HCT116 (cell line): ENCODE data around the gene GDF2. TPM values are rescaled to one million over a fixed set of nuclear protein-coding genes. Genes with fewer than 3 reads are reported as not detected.

Experiments
- ATAC-seq: fragments of 200-7000 bp; cut with Tn5 transposase; 2 replicates; pipeline ENCODE4 v1.9.1; 2020; ENCODE audit warnings: mild to moderate bottlenecking, moderate library complexity
- BruUV-seq: library from RNA; stranded (reverse); fragments of 400-500 nt; replicated peaks from 2 replicates; lab custom pipeline; 2021; lab: Mats Ljungman, UMichigan
- CTCF ChIA-PET: fragments of 300-600 bp; sonication (Branson Sonifier 250); formaldehyde crosslinking; loops from one replicate; lab custom pipeline; 2021; ENCODE audit warnings: antibody characterized with exemption; lab: Charles Lee
- POLR2A ChIA-PET: fragments of 300-600, 350-600 bp; sonication (Branson Sonifier 250); formaldehyde crosslinking; loops from one replicate; lab custom pipeline; 2021; ENCODE audit warnings: antibody characterized with exemption; lab: Charles Lee
- RAD21 ChIA-PET, 2 experiments: fragments of 300-600 bp; sonication (Branson Sonifier 250); formaldehyde crosslinking; loops; one replicate each; lab custom pipeline; 2023; ENCODE audit warnings: low total read pairs in 2 of 2; ENCODE audit not compliant: uncharacterized antibody in 2 of 2, unreplicated experiment in 2 of 2, low non-redundant PET in 1 of 2; lab: Charles Lee
- DNase-seq: peaks from one replicate; pipeline ENCODE4 v3.0.0-alpha.2; 2010; ENCODE audit warnings: low read depth, low spot score
- H2AFZ ChIP-seq: fragments of 200-600 bp; shearing (Covaris generic), sonication (generic); 2 replicates; pipeline ENCODE4 v1.6.1; 2017; ENCODE audit warnings: low read depth, mixed run types, mixed read lengths, antibody characterized with exemption, low read length; ENCODE audit not compliant: poor library complexity, severe bottlenecking
- H3K27ac ChIP-seq: 2 replicates; pipeline ENCODE4 v1.5.1; 2012; ENCODE audit warnings: low read depth, low read length
- H3K27me3 ChIP-seq: fragments of 200-600 bp; sonication (generic); 2 replicates; pipeline ENCODE4 v1.6.1; 2016; ENCODE audit warnings: mixed run types, low read length, mixed read lengths; ENCODE audit not compliant: insufficient read depth
- H3K36me3 ChIP-seq, 2 experiments: fragments of 200-500 bp in 1 of 2; fragments of 200-600 bp in 1 of 2; sonication (Bioruptor generic) in 1 of 2; sonication (generic) in 1 of 2; 2 replicates each; pipeline versions ENCODE4 v1.5.1 to v1.6.1; 2014 to 2016; ENCODE audit warnings: low read length in 2 of 2, inconsistent platforms in 1 of 2, mixed read lengths in 1 of 2, mixed run types in 1 of 2; ENCODE audit not compliant: insufficient read depth in 2 of 2, control insufficient read depth in 1 of 2
- H3K4me1 ChIP-seq, 2 experiments: fragments of 200-600 bp in 1 of 2; sonication (generic) in 1 of 2; 2 replicates each; pipeline versions ENCODE4 v1.5.1 to v1.6.1; 2012 to 2017; ENCODE audit warnings: low read length in 2 of 2, inconsistent platforms in 1 of 2, mild to moderate bottlenecking in 1 of 2, mixed read lengths in 1 of 2, mixed run types in 1 of 2, moderate library complexity in 1 of 2; ENCODE audit not compliant: insufficient read depth in 2 of 2, control insufficient read depth in 1 of 2
- H3K4me2 ChIP-seq: fragments of 200-600 bp; sonication (generic); 2 replicates; pipeline ENCODE4 v1.6.1; 2017; ENCODE audit warnings: mixed run types, low read length, mixed read lengths
- H3K4me3 ChIP-seq, 2 experiments: fragments of 200-600 bp in 1 of 2; sonication (generic) in 1 of 2; replicated peaks in 1 of 2; 2 replicates each; pipeline ENCODE4 v1.5.1; 2011 to 2016; ENCODE audit warnings: low read length in 2 of 2, control low read depth in 1 of 2, low read depth in 1 of 2, mild to moderate bottlenecking in 1 of 2, mixed read lengths in 1 of 2, mixed run types in 1 of 2
- H3K79me2 ChIP-seq: fragments of 200-600 bp; sonication (generic); 2 replicates; pipeline ENCODE4 v1.6.1; 2017; ENCODE audit warnings: mild to moderate bottlenecking, mixed run types, low read length, moderate library complexity, mixed read lengths; ENCODE audit not compliant: insufficient read depth
- H3K9ac ChIP-seq: fragments of 200-600 bp; sonication (generic); 2 replicates; pipeline ENCODE4 v1.6.1; 2016; ENCODE audit warnings: low read length, mixed read lengths
- H3K9me2 ChIP-seq: fragments of 200-600 bp; sonication (generic), shearing (Covaris generic); 2 replicates; pipeline ENCODE4 v1.6.1; 2017; ENCODE audit warnings: mixed run types, mild to moderate bottlenecking, moderate library complexity; ENCODE audit not compliant: insufficient read depth
- H3K9me3 ChIP-seq, 2 experiments: fragments of 200-500 bp in 1 of 2; fragments of 200-600 bp in 1 of 2; sonication (Bioruptor generic) in 1 of 2; sonication (generic) in 1 of 2; 2 replicates each; pipeline ENCODE4 v1.6.1; 2014 to 2017; ENCODE audit warnings: low read length in 2 of 2, mixed read lengths in 2 of 2, inconsistent platforms in 1 of 2, low read depth in 1 of 2, mild to moderate bottlenecking in 1 of 2, mixed run types in 1 of 2, moderate library complexity in 1 of 2; ENCODE audit not compliant: control insufficient read depth in 1 of 2, insufficient read depth in 1 of 2
- H4K20me1 ChIP-seq: fragments of 200-600 bp; sonication (generic), shearing (Covaris generic); 2 replicates; pipeline ENCODE4 v1.6.1; 2017; ENCODE audit warnings: mixed run types, mild to moderate bottlenecking, moderate library complexity; ENCODE audit not compliant: insufficient read depth
- ATF3 ChIP-seq: IDR thresholded peaks from 2 replicates; pipeline ENCODE4 v1.6.1; 2012
- CBX3 ChIP-seq: IDR thresholded peaks from 2 replicates; pipeline ENCODE4 v1.6.1; 2012; ENCODE audit warnings: low read depth
- CEBPB ChIP-seq: IDR thresholded peaks from 2 replicates; pipeline ENCODE4 v1.6.1; 2012; ENCODE audit warnings: low read depth
- CTCF ChIP-seq, 3 experiments: fragments of 200-600 bp in 1 of 3; sonication (generic) in 1 of 3; IDR thresholded peaks in 2 of 3; conservative IDR thresholded peaks in 1 of 3; 2 replicates each; pipeline ENCODE4 v1.5.1; 2012 to 2017; ENCODE audit warnings: low read depth in 2 of 3, low read length in 2 of 3, antibody characterized with exemption in 1 of 3, borderline replicate concordance in 1 of 3, control low read depth in 1 of 3, mild to moderate bottlenecking in 1 of 3, mixed read lengths in 1 of 3, mixed run types in 1 of 3, moderate library complexity in 1 of 3; ENCODE audit not compliant: insufficient read depth in 1 of 3
- EGR1 ChIP-seq: IDR thresholded peaks from 2 replicates; pipeline ENCODE4 v1.6.1; 2012; ENCODE audit warnings: low read depth
- ELF1 ChIP-seq: IDR thresholded peaks from 2 replicates; pipeline ENCODE4 v1.6.1; 2012; ENCODE audit warnings: low read depth, borderline replicate concordance
- EZH2 ChIP-seq: fragments of 200-600 bp; sonication (generic); IDR thresholded peaks from 2 replicates; pipeline ENCODE4 v1.6.1; 2017; ENCODE audit warnings: antibody characterized with exemption, mixed run types
- EZH2phosphoT487 ChIP-seq: fragments of 200-600 bp; IDR thresholded peaks from 2 replicates; pipeline ENCODE4 v1.6.1; 2018; ENCODE audit warnings: antibody characterized with exemption, borderline replicate concordance
- FOSL1 ChIP-seq: IDR thresholded peaks from 2 replicates; pipeline ENCODE4 v1.6.1; 2012; ENCODE audit warnings: low read depth
- JUND ChIP-seq: IDR thresholded peaks from 2 replicates; pipeline ENCODE4 v1.6.1; 2012
- MAX ChIP-seq: IDR thresholded peaks from 2 replicates; pipeline ENCODE4 v1.6.1; 2012
- POLR2A ChIP-seq: IDR thresholded peaks from 2 replicates; pipeline ENCODE4 v1.7.0; 2011; ENCODE audit warnings: borderline replicate concordance; ENCODE audit not compliant: insufficient read depth, insufficient read length; ENCODE audit errors: extremely low read depth
- POLR2AphosphoS5 ChIP-seq: IDR thresholded peaks from 2 replicates; pipeline ENCODE4 v1.6.1; 2011; ENCODE audit warnings: mild to moderate bottlenecking, low read depth, low read length, moderate library complexity
- REST ChIP-seq: IDR thresholded peaks from 2 replicates; pipeline ENCODE4 v1.6.1; 2012; ENCODE audit warnings: low read depth
- SIN3A ChIP-seq: IDR thresholded peaks from 2 replicates; pipeline ENCODE4 v1.6.1; 2012; ENCODE audit warnings: low read depth
- TCF7L2 ChIP-seq: IDR thresholded peaks from 2 replicates; pipeline ENCODE4 v1.7.0; 2011; ENCODE audit warnings: borderline replicate concordance, inconsistent platforms; ENCODE audit not compliant: insufficient read depth, insufficient read length; ENCODE audit errors: extremely low read depth
- YY1 ChIP-seq: IDR thresholded peaks from 2 replicates; pipeline ENCODE4 v1.6.1; 2011; ENCODE audit warnings: low read length, low read depth, moderate library complexity, mild to moderate bottlenecking; ENCODE audit not compliant: insufficient replicate concordance; ENCODE audit errors: extremely low read depth
- ZBTB33 ChIP-seq: IDR thresholded peaks from 2 replicates; pipeline ENCODE4 v1.6.1; 2011; ENCODE audit warnings: mild to moderate bottlenecking, low read length, moderate library complexity; ENCODE audit not compliant: insufficient replicate concordance; ENCODE audit errors: extremely low read depth
- ZNF274 ChIP-seq: fragments of 200-500 bp; sonication (Bioruptor generic); IDR thresholded peaks from 2 replicates; pipeline ENCODE4 v1.6.1; 2014; ENCODE audit warnings: mild to moderate bottlenecking, low read depth, low read length, inconsistent platforms
- intact Hi-C: fragments of 100-400 bp; cut with micrococcal nuclease; formaldehyde crosslinking; loops from 2 replicates; pipeline ENCODE4 v1.10.0; 2022
- total RNA-seq: library from RNA; stranded (reverse); gene quantifications from one replicate; pipeline ENCODE4 v1.2.1, GENCODE V29; 2021; ENCODE audit not compliant: unreplicated experiment

Gene GDF2
- total RNA-seq, 1 experiment from 2014 or later: not detected

GRCh38 chr10:47323636-47324296 is 1.5 kb downstream of the GDF2 start:
- no TSS peak for BruUV-seq
- Histone ChIP-seq H2AFZ (no peak overlapping the region), H3K9ac (no peak overlapping the region), H3K27me3 (no peaks in the 10 kb centered on the region), H4K20me1 (no peaks in the 10 kb centered on the region), H3K36me3 (no peaks in the 10 kb centered on the region), H3K27ac (no peak overlapping the region), H3K4me1 (peaks cover 4 to 12% of the 10 kb centered on the region in 2 experiments; a peak in 2 of 4 replicates), H3K4me3 (no peak overlapping the region), H3K9me3 (no peaks in the 10 kb centered on the region), H3K9me2 (no peaks in the 10 kb centered on the region), H3K79me2 (no peaks in the 10 kb centered on the region), H3K4me2 (no peak overlapping the region)
- TF ChIP-seq ZNF274: no peak
- TF ChIP-seq JUND: no peak
- TF ChIP-seq FOSL1: no peak
- no peak for TF ChIP-seq ZBTB33
- TF ChIP-seq ATF3: no peak
- TF ChIP-seq EZH2: no peak
- no peak for TF ChIP-seq EGR1
- no peak for TF ChIP-seq POLR2A
- no peak for TF ChIP-seq CBX3
- no peak for TF ChIP-seq YY1
- TF ChIP-seq REST: no peak
- TF ChIP-seq EZH2phosphoT487: no peak
- TF ChIP-seq ELF1: no peak
- no peak for TF ChIP-seq SIN3A
- no peak for TF ChIP-seq TCF7L2
- no peak for TF ChIP-seq CTCF (IDR thresholded peaks at IDR 0.05 in 2 of 3, conservative IDR thresholded peaks at IDR 0.05 in 1 of 3; ENCODE audit: borderline replicate concordance in 1 of 3, insufficient read depth in 1 of 3, low read depth in 2 of 3, low read length in 2 of 3)
- no peak for TF ChIP-seq POLR2AphosphoS5
- TF ChIP-seq CEBPB: no peak
- TF ChIP-seq MAX: no peak
- ChIA-PET CTCF (interaction anchor here (2.1 kb wide), 1 partner anchor 17 kb away, joined by 6 read pairs; no protein-coding TSS in a partner anchor), POLR2A (no interaction called here), RAD21 (no interaction called here)
- DNase-seq: no peak
- intact Hi-C loops: no loop called here
- ATAC-seq: no peak
